SU-DHL-6 (cell line): Measurements from ENCODE around the gene APH1B.

ENCODE experiments used
- H2AFZ ChIP-seq: fragments of 200-600 bp; sonication (generic); 2 replicates; pipeline ENCODE4 v1.6.1; 2014; ENCODE audit warnings: low read depth, mild to moderate bottlenecking, moderate library complexity, mixed read lengths, antibody characterized with exemption, low read length; ENCODE audit not compliant: severe bottlenecking
- H3F3A ChIP-seq: fragments of 200-600 bp; shearing (Covaris generic); 2 replicates; pipeline ENCODE4 v1.6.0; 2016; ENCODE audit warnings: antibody characterized with exemption, mild to moderate bottlenecking; ENCODE audit not compliant: insufficient read depth
- H3K27ac ChIP-seq: fragments of 200-600 bp; sonication (generic); 2 replicates; pipeline ENCODE4 v1.5.1; 2016; ENCODE audit warnings: low read depth, mild to moderate bottlenecking, low read length, moderate library complexity, mixed read lengths
- H3K27me3 ChIP-seq: fragments of 200-600 bp; sonication (generic), shearing (Covaris generic); 2 replicates; pipeline ENCODE4 v1.6.0; 2014; ENCODE audit warnings: mild to moderate bottlenecking, low read length
- H3K36me3 ChIP-seq: fragments of 200-600 bp; sonication (generic); 2 replicates; pipeline ENCODE4 v1.6.1; 2014; ENCODE audit warnings: mild to moderate bottlenecking, low read length, mixed read lengths
- H3K4me2 ChIP-seq: fragments of 300-600, 200-600 bp; shearing (Covaris generic), sonication (generic); 2 replicates; pipeline ENCODE4 v1.6.0; 2014; ENCODE audit warnings: low read length, low read depth, mild to moderate bottlenecking; ENCODE audit not compliant: poor library complexity, severe bottlenecking
- H3K4me3 ChIP-seq: fragments of 200-600 bp; sonication (generic); 2 replicates; pipeline ENCODE4 v1.5.1; 2014; ENCODE audit warnings: antibody characterized with exemption, low read length, mild to moderate bottlenecking, mixed read lengths; ENCODE audit not compliant: insufficient read depth, poor library complexity, severe bottlenecking
- H3K79me2 ChIP-seq: fragments of 200-600 bp; sonication (generic); 2 replicates; pipeline ENCODE4 v1.6.1; 2014; ENCODE audit warnings: mild to moderate bottlenecking, low read length, moderate library complexity; ENCODE audit not compliant: insufficient read depth
- H3K9ac ChIP-seq: fragments of 200-600 bp; sonication (generic); 2 replicates; pipeline ENCODE4 v1.7.0; 2014; ENCODE audit warnings: mild to moderate bottlenecking, low read length
- H3K9me2 ChIP-seq: fragments of 200-600 bp; sonication (generic); replicated peaks from 2 replicates; pipeline ENCODE4 v1.6.1; 2014; ENCODE audit warnings: low read length; ENCODE audit not compliant: insufficient read depth
- H3K9me3 ChIP-seq: fragments of 200-600 bp; sonication (generic); 2 replicates; pipeline ENCODE4 v1.6.1; 2014; ENCODE audit warnings: low read length, mixed read lengths; ENCODE audit not compliant: insufficient read depth
- H4K20me1 ChIP-seq: fragments of 200-600 bp; sonication (generic); 2 replicates; pipeline ENCODE4 v1.6.1; 2014; ENCODE audit warnings: low read depth, mild to moderate bottlenecking, antibody characterized with exemption, low read length, moderate library complexity, mixed read lengths
- CTCF ChIP-seq: fragments of 200-600 bp; sonication (generic); IDR thresholded peaks from one replicate; pipeline ENCODE4 v1.5.1; 2017; ENCODE audit warnings: antibody characterized with exemption, mild to moderate bottlenecking, low read length, moderate library complexity; ENCODE audit not compliant: insufficient read depth, poor library complexity, severe bottlenecking
- EZH2phosphoT487 ChIP-seq: fragments of 200-600 bp; sonication (generic), shearing (Covaris generic); conservative IDR thresholded peaks from 2 replicates; pipeline ENCODE4 v1.6.1; 2018; ENCODE audit warnings: mild to moderate bottlenecking, antibody characterized with exemption, low read length, moderate library complexity, mixed read lengths

APH1B gene

GRCh38 chr15:63308491-63308890 is 31.1 kb downstream of the APH1B start:
- H4K20me1 ChIP-seq: no peaks in the 10 kb centered on the region
- no peaks in the 10 kb centered on the region for H3F3A ChIP-seq
- no peaks in the 10 kb centered on the region for H3K27me3 ChIP-seq
- H3K36me3 ChIP-seq: no peaks in the 10 kb centered on the region
- TF ChIP-seq EZH2phosphoT487 (no peak), CTCF (no peak)
- H2AFZ ChIP-seq: no peak overlapping the region
- no peaks in the 10 kb centered on the region for H3K9me2 ChIP-seq
- no peak overlapping the region for H3K4me3 ChIP-seq
- H3K9ac ChIP-seq: no peak overlapping the region
- H3K79me2 ChIP-seq: no peaks in the 10 kb centered on the region
- no peak overlapping the region for H3K4me2 ChIP-seq
- H3K27ac ChIP-seq: no peak overlapping the region
- no peaks in the 10 kb centered on the region for H3K9me3 ChIP-seq

DNA sequence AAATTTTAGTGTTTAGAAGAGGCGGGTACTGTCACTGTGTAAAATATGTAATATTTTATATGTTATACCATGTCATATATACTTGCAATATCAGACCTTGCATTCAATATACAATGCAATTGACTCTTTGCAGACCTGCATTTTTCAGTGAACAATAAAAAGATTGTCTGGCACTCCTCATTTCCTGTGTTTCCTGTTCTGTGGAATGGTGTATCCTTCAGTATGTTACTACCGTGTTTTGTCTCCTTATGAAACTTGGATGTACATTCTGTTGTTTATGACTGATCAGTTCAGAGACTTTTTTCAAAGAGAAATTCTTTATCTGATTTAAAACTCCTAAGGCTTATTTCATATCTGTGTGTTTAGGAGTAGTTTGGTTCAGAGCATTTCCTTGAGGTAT is 31.5 kb downstream of the APH1B start:
- no peak overlapping the region for H3K4me3 ChIP-seq
- TF ChIP-seq CTCF: no peak
- TF ChIP-seq EZH2phosphoT487: no peak
- H3K9me3 ChIP-seq: no peaks in the 10 kb centered on the region
- no peaks in the 10 kb centered on the region for H3F3A ChIP-seq
- no peaks in the 10 kb centered on the region for H3K9me2 ChIP-seq
- no peak overlapping the region for H3K27ac ChIP-seq
- no peak overlapping the region for H3K9ac ChIP-seq
- no peaks in the 10 kb centered on the region for H3K36me3 ChIP-seq
- H3K79me2 ChIP-seq: no peaks in the 10 kb centered on the region
- H3K27me3 ChIP-seq: no peaks in the 10 kb centered on the region
- H4K20me1 ChIP-seq: no peaks in the 10 kb centered on the region
- no peak overlapping the region for H2AFZ ChIP-seq
- no peak overlapping the region for H3K4me2 ChIP-seq

DNA sequence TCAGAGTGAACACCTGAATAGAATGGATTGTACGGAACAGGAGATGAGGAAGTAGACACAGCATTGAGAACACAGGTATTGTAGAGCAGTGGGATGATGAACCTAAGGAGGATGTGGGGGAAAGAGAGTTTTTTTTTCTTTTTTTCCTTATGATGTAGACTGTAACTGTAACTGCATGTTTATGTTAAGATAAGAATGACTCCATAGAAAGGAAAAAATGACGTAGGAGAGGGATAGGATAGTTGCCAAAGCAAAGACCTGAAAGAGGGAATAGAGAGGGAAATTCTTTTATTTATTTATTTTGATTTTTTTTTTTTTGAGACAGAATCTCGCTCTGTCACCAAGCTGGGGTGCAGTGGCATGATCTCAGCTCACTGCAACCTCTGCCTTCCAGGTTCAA is 33.2 kb downstream of the APH1B start:
- Histone ChIP-seq H3K9ac (no peak overlapping the region), H3K4me2 (no peak overlapping the region), H3K36me3 (no peaks in the 10 kb centered on the region), H3K9me2 (no peaks in the 10 kb centered on the region), H3K9me3 (no peaks in the 10 kb centered on the region), H3F3A (no peaks in the 10 kb centered on the region), H4K20me1 (no peaks in the 10 kb centered on the region), H2AFZ (no peak overlapping the region), H3K4me3 (no peak overlapping the region), H3K79me2 (no peaks in the 10 kb centered on the region), H3K27ac (no peak overlapping the region), H3K27me3 (no peaks in the 10 kb centered on the region)
- no peak for TF ChIP-seq EZH2phosphoT487
- TF ChIP-seq CTCF: no peak

DNA sequence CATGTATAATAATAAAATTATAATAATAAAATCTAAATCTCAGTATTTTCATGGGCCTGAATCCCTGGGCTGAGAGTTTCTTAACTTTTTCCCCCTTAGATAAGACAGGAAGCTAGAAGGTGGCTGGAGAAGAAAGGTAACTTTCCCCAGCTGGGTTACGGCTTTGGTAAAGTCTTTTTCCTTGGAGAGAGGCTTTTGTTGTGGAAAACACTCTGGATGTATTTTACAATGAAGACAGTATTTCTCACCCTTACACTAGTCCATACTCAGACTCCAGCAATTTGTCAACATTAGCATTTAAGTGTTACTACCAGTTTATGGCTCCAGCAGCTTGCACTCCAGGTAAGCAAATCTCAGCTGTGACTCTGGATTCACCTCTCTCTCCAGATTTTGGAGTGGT is 34.9 kb downstream of the APH1B start:
- H3F3A ChIP-seq: no peaks in the 10 kb centered on the region
- no peaks in the 10 kb centered on the region for H3K36me3 ChIP-seq
- H3K9ac ChIP-seq: no peak overlapping the region
- H4K20me1 ChIP-seq: no peaks in the 10 kb centered on the region
- H3K4me2 ChIP-seq: no peak overlapping the region
- H2AFZ ChIP-seq: no peak overlapping the region
- H3K4me3 ChIP-seq: no peak overlapping the region
- H3K9me2 ChIP-seq: no peaks in the 10 kb centered on the region
- no peaks in the 10 kb centered on the region for H3K9me3 ChIP-seq
- H3K27ac ChIP-seq: no peak overlapping the region
- TF ChIP-seq CTCF (no peak), EZH2phosphoT487 (no peak)
- no peaks in the 10 kb centered on the region for H3K79me2 ChIP-seq
- no peaks in the 10 kb centered on the region for H3K27me3 ChIP-seq
